DMS79 treated with DMSO at 0.1 percent for 48 hours (cell line): ENCODE measurements around the gene CCDC97.

ENCODE experiments used
- DNase-seq: peaks from one replicate; lab custom pipeline; 2025; lab: John Stamatoyannopoulos, UW

CCDC97 gene

DNA sequence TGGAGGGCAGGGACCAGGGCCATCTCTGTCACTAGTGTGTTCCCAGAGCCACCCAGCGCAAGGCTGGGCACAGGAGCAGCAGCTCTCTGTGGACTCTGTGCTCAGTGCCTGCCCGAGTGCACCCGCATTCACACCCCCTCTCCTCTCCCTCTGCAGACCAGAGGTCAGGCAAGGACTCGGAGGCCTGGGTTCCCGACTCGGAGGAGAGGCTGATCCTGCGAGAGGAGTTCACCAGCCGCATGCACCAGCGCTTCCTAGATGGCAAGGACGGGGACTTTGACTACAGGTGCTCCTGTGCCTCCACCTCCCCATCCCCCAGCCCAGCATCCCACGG is 10.2 kb downstream of the CCDC97 start:
- DNase-seq, result no peak

- DNase-seq, result no peak
Observed at GRCh38 chr19:41320568-41320967, 10.6 kb downstream of the CCDC97 start.

DNA sequence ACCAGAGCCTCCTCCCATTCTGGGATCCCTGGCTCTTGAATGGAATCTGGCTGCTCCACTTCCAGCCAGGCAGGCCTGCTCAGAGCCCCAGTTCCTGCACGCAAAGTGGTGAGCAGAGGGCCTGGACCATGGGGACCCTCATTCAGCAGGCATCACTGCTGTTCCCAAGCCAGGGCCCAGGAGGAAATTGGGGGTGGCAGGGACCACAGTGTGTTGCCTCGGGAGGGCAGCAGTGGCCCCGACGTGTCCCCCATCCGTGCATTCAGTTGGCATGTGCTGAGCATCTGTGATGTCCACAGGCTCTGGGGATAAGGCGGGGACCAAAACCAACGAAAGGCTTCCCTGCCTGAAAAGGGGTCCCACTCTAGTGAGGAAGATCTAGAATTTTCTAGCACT is 11.2 kb downstream of the CCDC97 start:
- no peak for DNase-seq

- DNase-seq, result no peak
Observed at GRCh38 chr19:41321600-41322270, 11.8 kb downstream of the CCDC97 start.

- DNase-seq, result no peak
Observed at GRCh38 chr19:41322451-41322850, 12.5 kb downstream of the CCDC97 start.

DNA sequence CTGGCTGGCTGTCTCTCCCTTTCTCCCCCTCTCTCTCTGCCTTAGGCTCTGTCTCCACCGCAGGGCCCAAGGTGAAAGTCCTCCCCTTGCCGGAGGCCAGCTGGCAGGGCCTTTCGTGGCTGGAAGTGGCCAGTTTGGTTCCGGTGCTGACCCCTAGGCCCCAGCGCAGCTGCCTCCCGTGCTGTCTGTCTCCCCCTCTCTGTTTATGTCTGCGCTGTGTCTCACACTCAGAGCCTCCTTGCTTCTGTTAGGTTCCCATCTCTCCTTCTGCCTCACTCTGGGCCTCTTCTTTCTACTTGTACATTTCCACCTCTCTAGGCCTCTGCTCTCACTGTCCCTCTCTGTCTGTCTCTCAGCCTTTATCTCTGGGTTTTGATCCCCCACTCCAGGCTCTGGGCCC is 13.1 kb downstream of the CCDC97 start:
- DNase-seq, result no peak

DNA sequence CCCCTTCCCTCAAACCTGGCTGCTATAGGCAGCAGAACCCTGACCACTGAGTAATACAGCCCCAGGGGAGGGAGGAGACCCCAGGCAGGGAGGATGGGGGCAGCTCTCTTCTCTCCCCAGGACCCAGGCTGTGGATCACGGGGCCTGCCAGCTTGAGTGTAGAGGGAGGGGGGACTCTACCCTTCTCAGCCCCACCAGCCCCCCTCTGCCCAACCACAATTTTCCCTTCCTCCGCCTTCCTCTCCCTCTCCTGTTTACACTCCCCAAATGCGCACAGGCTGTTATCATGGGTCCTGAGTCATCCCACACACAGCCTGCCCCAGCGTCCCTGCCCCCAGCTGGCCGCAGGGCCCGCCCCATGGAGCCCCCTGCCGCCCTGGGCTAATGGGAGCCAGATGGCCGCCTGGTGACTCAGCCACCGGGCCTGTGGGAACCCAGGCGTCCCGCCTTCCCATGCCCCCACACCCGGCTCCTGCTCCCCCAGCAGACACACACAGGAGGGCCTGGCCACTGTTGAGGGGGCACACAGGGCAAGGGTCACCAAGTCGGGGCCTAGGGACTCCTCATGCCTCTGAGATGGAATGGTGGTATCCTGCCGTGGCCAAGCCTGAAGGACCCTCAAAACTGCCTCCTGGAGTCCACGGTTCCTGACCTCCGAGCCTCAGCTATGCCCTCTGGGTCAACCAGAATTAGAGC is 13.6 kb downstream of the CCDC97 start:
- DNase-seq, result no peak

DNA sequence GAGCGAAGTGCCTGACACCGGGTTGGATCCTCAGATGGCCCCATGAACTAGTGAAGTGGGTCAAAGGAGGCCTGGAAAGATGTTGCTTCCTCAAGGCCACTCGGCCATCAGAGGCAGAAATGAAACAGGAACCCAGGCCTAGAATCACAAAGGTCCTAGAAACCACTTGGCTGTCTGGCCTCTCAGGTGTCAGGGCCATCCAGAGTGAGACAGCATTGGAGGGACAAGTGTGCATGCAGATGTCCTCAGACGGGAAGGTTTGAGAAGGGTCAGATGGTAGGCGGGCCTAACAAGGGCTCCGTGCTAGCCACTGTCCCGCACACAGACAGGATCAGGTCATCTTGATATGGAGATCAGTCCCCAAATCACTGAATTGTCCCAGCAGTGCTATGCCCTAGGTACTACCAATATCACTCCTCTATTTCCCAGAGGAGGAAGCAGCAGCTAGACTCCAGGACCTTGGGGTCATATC is 14.3 kb downstream of the CCDC97 start:
- no peak for DNase-seq

GRCh38 chr19:41324921-41325639 is 15.1 kb downstream of the CCDC97 start:
- DNase-seq, result no peak

DNA sequence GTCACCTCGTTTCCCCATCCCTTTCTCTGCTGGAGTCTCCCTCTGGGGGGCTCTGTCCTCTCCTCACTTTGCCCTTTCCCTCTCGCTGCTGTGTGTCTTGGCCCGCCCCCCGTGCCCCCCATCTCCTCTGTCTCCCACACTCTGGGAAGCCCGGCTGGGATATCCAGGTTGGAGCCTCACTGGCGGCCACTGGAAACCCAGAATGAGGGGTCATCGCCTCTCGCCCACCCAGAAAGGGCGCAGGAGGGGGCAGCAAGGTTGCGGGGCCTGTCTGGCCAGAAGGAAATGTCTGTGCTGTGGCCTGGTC is 15.6 kb downstream of the CCDC97 start:
- DNase-seq, result no peak

DNA sequence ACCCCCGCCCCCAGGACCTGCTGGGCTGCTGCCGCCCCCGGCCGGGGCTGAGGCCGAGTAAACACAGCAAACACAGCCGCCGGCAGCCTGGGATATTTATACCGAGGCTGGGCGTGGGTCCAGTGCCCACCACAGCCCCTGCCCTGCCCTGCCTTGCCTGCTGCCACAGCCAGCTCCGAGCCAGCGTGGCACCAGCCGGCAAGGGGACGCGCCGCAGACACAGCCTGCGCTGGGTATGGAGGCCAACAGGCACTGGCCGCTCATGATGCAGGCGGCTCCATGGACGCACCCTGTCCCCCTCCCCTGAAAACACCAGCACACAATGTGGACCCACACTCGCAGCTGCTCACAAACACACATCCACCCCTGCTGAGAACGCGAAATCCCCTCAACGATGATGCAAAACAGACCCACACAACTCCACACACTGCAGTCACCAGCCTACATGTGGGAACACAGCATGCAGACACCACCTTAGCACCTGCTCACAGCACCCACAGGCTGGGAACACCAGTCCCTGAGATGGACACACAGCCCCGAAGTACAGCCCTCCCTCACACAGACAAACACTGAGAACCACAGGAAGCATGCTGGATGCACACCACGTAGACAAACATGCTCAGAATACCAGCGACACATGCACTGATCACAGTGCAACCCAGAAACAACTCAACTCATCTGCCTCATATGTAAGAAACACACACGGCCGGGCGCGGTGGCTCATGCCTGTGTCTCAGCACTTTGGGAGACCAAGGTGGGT is 16.2 kb downstream of the CCDC97 start:
- no peak for DNase-seq

GRCh38 chr19:41327076-41327575 is 17.2 kb downstream of the CCDC97 start:
- DNase-seq, result no peak

DNA sequence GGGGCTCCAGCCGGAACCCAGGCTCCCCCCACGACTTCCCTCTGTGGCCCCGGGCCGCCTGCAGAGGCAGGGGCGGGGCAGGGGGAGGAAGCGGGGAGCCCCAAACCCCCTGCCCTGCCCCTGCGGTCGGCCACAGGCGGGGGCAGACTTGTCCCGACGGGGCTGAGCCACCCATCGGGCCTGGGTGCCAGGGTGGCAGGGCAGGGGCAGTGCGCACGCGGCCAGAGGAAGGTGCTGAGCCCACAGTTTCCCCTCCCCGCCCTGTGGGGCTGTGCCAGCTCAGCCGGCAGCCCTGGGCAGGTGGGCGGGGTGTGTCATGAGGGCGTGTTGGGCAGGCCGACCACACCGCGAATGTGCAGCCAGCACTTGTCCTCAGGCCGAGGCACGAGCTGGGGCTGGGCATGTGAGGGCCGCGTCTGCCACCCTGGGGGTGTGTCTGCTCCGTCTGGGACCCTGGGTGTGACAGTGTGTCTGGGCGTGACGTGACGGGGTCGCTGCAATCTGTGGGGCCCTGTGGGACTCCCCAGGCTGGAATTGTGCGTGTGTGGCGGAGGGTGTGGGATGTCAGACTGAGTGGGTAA is 17.7 kb downstream of the CCDC97 start:
- DNase-seq, result no peak

DNA sequence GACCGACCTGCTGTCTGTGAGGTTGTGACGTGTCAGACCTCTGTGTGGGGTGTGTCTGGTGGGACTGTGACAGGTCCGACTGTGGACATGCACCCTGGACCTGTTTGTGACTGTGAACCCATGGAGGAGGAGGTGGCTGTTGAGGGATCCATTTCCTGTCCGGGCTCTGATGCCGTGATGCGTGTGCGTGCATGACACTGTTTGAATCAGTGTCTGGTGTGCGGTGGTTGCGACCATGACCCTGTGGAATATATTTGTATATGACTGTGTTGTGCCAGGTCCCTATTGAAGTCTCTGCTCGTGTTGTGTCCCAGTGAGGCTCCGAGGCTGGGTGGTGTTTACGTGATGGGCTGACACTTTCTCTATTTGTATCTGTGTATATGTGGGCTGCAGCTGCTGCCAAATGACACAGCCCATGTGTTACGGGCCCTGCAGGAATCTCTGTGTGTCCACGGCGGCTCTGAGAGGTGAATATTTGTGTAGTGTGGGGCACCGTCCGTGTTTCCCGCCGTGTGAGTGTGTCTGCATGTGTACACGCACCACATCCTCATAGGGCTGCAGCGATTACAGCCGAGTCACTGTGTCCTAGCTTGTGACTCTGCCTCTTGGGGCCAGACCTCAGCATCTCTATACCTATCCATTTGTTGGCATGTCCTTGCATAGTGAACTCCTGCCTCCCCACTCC is 18.3 kb downstream of the CCDC97 start:
- DNase-seq, result no peak

- DNase-seq, result no peak
Observed at GRCh38 chr19:41328842-41329225, 18.9 kb downstream of the CCDC97 start.

DNA sequence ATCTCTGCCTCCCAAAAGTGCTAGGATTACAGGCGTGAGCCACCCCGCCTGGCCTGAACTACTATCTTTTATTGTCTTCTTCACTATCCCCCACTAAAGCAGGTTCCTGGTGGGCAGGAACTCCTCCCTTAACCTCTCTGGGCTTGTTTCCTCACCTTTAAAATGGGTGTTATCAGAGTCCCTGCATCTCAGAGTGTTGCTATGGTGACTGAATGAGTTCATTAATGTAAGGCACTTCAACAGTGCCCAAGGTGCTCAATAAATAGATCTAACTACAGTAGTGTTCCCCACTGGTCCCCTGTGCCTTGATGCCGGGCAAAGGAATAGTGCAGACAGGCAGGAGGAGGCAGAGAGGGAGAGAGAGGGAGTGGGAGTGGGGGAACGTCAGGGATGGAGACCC is 20.5 kb downstream of the CCDC97 start:
- DNase-seq, result no peak

- DNase-seq, result no peak
Observed at GRCh38 chr19:41330946-41331678, 21.1 kb downstream of the CCDC97 start.

DNA sequence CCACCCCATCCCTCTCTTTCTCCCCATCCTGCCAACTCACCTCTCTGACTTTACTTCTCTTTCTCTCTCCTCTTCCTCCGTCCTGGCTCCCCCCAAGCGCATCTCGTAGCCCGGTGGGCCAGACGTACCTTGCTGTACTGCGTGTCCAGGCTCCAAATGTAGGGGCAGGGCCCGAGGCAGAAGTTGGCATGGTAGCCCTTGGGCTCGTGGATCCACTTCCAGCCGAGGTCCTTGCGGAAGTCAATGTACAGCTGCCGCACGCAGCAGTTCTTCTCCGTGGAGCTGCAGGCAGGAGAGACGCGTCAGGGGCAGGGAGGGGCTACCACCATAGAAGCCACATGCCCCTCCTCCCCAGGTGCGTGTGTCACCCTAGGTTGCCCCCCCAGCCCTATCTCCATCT is 22.0 kb downstream of the CCDC97 start:
- DNase-seq, result no peak

DNA sequence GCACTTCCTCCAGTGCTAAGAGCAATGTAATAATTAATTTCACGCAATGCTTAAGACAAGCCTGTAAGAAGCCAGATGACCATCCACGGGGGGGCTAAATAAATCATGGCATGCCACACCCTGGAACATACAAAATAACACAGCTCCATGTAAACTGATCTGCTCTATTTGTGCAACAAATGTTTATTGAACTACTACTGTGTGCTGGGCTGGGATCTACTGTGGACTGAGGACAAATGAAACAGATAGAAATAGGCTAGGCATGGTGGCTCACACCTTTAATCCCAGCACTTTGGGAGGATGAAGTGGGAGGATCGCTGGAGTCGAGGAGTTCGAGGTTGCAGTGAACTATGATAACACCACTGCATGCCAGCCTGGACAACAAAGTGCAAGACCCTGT is 22.5 kb downstream of the CCDC97 start:
- no peak for DNase-seq

- no peak for DNase-seq
Observed at GRCh38 chr19:41334793-41335192, 24.8 kb downstream of the CCDC97 start.

DNA sequence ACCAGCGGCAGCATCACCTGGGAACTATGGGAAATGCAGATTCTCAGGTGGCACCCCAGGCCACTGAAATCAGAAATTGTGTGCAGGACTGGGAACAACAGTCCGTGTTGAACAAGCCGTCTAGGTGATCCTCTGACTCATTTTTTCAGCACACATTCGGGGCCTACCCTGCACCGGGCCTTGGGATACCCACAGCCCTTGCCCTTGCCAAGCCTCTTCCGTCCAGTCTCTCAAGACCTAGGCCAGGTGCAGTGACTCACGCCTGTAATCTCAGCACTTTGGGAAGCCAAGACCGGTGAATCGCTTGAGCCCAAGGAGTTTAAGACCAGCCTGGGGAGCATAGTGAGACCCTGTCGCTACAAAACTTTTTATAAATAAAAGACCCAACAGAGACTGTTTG is 25.5 kb downstream of the CCDC97 start:
- DNase-seq, result no peak
